ENCODE measurements around the gene MEIKIN. TPM values are rescaled to one million over a fixed set of nuclear protein-coding genes. Genes with fewer than 3 reads are reported as not detected.
"Not testable (repeated sequence)": the region's sequence is repeated elsewhere in the genome, so short reads cannot be mapped to it uniquely, and the experiment has no call there.

MEIKIN gene
- total RNA-seq, 2 experiments from 2014 or later, result not detected

DNA sequence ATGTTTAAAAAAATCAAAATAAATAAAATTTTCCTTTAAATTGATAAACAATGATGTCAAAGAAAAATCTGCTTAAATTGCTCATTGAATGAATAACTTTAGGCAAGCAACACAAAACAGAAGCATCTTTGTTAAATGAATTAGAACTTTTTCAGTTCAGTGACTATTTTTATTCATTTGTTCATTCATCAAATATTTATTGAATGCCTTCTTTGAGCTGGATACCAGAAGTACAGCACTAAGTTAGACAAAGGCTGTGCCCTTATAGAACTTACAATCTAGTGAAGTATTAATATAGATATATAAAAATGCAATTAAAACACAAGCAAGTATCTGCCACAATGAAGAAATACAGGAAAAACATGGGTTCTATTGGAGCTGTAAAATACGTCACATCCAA is 159.4 kb downstream of the MEIKIN start:
- ChIA-PET POLR2A (interaction anchor here (0.6 kb wide), 1 partner anchor 132 kb away, joined by 3 read pairs; no protein-coding TSS in a partner anchor), CTCF (no interaction called here)

DNA sequence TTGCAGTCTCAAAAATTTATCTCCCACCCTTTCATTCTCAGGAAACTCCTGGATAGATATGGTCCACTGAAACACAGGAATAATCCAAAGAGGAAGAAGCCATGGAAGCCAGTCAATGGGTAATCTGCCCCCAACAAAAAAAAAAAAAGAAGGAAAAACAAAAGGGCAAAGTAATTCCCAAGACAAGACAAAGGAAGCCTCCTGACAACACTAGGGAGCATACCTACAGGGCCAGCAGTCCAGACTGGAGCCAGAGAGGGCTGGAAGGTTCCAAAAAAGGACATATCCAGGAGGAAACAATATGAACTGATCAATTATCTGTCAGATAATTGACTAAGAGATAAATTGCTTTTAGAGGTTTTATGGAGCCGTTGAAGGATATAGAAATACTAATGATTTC is 161.6 kb downstream of the MEIKIN start:
- ChIA-PET POLR2A (no interaction called here), CTCF (interaction anchor here (0.6 kb wide), 1 partner anchor 168 kb away, joined by 3 read pairs; no protein-coding TSS in a partner anchor)

DNA sequence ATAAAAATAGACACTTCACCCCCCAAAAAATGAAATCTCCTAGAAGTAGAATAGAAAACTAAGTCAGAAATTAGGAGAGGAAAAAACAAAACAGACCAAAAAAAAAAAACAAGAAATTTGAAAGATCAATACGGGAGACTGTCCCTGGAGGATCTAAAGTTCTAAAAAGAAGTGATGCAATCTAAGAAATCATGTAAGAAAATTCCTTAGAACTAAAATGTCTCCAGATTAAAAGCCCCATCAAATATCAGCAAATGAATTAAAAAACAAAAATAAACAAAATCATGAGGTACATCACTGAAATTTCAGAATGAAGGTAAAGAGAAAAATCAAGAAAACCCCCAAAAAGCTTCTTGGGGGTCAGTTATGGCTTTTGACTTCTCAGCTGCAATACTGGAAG is 162.1 kb downstream of the MEIKIN start:
- POLR2A ChIA-PET, result interaction anchor here (0.7 kb wide), 1 partner anchor 13 kb away, joined by 6 read pairs; no protein-coding TSS in a partner anchor
- CTCF ChIA-PET, result no interaction called here

DNA sequence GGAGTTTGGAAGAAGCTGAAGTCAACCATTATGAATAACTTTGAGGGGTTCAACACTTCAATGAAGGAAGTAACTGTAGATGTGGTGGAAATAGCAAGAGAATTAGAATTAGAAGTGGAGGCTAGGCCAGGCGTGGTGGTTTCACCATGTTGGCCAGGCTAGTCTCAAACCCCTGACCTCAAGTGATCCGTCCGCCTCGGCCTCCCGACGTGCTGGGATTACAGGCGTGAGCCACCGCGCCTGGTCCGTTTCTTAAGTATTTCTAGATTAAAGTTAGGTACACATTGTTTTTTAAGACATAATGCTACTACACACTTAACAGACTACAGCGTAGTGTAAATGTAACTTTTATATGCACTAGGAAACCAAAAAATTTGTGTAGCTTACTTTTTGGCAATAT is 162.7 kb downstream of the MEIKIN start:
- ChIA-PET CTCF (no interaction called here), POLR2A (interaction anchor here (0.7 kb wide), 1 partner anchor 13 kb away, joined by 6 read pairs; no protein-coding TSS in a partner anchor)

DNA sequence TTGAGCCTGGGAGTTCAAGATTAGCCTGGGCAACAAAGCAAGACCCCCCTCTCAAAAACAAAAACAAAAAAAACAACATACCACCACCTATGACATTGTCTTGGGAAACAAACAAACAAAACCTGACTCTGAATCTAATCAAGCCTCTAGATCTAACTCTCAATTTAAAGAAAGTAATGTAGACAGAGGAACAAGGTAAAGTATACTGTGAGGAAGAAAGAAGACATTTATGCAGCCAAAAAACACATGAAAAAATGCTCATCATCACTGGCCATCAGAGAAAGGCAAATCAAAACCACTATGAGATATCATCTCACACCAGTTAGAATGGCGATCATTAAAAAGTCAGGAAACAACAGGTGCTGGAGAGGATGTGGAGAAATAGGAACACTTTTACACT is 167.3 kb downstream of the MEIKIN start:
- CTCF ChIA-PET, POLR2A ChIA-PET: not testable (repeated sequence)

DNA sequence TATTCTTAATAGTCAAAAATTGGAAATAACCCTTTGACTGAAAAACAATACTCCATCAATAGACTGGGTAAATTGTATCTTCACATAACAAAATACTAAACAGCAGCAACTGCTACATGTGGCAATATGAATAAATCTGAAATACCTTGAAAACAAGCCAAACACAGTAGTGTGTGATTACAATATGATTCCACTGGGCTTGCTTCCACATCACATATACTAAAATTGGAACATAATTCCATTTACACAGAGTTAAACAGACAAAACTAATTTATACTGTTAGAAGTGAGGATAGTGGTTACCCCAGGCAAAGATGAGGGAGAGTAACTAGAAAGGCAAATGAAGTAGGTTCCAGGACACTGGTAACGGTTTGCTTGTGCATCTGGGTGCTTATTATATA is 169.0 kb downstream of the MEIKIN start:
- ChIA-PET POLR2A (no interaction called here), CTCF (no interaction called here)

DNA sequence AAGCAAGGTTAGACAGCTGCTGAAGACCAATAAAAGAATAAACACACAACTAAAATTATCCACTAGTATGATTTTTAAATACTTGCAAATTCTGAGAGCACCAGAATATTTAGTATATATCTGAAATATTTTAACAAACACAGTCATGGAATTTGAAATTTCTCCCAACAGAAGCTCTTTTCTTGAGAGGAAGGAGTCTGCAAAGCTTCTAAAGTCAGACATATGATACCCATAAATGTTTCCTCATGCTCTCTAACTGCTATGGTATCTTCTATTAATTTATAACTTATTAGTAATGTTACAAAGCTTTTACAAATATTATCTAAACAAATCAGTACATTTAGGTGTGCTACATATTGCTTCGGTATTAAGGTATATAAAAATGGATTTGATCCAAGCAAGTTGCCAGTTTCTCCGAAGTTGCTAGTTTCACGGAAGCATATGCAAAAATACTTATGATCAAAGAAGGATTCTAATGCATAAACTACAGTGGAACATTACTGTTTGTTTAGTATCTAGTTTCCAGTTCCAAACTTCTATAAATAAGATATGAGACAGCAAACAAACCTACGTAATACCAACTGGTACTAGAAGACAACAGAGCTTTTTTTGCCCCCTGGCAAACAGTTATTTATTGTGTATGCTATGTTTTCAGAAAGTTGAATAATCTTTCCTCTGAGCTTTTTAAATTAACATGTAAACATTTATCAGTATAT is 170.7 kb downstream of the MEIKIN start:
- ChIA-PET POLR2A (no interaction called here), CTCF (no interaction called here)

DNA sequence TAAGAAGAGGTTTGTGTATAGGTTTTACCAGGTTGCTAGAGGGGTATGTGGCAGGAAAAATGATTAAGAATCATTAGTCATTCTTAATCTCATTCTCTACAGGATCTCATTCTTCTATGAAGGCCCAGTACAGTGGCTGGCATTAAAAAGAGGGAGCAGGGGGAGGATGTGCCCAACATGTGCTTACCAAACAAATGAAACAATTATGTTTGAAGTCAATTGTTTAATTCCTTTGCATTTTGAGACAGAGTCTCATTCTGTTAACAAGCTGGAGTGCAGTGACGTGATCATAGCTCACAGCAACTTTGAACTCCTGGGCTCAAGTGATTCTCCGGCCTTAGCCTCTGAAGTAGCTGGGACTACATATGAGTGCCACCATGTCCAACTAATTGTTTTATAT is 171.7 kb downstream of the MEIKIN start:
- ChIA-PET CTCF (no interaction called here), POLR2A (no interaction called here)

DNA sequence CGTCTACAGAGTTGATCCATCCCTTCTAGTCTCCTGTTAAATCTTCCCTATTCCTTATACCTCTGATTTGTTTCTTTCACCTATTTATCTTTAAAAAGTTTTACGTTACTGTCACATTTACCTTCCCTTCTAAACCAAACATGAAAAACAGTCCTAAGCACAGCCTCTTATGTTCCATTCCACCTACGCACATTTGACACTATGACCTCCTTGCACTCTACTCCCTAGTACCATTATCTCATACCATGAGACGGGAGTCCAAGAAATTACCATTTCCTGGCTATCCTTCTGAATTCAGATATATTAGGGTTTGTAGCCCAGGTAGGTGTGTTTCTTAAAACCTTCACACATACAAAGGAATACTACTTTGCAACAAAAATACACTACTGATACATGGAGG is 173.8 kb downstream of the MEIKIN start:
- CTCF ChIA-PET, result no interaction called here
- POLR2A ChIA-PET, result no interaction called here

DNA sequence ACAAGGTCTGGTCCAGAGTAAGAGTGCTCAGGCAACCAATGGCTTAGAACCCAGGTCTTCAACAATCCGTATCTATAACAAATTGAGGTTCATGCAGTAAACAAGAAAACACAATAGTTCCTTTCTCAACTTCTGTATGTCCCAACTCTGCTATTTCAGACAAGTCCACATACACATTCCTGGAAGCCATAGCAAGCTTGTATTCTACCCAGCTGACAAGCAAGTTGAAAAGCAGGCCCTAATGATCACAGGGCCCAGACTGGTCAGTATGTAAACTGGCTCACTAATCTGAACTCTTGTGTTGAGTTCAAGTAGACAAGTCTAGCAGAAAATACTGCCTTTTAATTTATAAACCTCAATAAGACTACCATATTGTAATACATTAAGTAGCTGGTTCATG is 175.5 kb downstream of the MEIKIN start:
- POLR2A ChIA-PET, result no interaction called here
- CTCF ChIA-PET, result no interaction called here

DNA sequence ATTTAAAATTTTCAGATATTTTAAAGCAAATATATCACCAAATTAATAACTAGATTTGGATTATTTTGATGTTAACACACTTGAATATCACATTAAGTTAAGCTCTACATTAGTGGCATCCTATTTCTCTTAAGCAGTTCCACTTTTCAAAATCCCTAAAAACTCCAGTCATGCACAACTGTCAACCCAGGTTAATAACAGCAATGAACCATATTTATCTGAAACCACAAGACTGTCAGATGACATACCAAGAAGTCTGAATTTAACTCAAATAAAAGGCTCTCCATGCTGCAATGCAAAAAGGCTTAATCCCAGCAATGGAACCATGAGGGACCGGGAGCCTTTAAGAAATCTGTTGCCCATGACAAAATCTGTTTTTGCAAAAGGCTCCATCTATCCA is 176.1 kb downstream of the MEIKIN start:
- ChIA-PET CTCF (no interaction called here), POLR2A (no interaction called here)

DNA sequence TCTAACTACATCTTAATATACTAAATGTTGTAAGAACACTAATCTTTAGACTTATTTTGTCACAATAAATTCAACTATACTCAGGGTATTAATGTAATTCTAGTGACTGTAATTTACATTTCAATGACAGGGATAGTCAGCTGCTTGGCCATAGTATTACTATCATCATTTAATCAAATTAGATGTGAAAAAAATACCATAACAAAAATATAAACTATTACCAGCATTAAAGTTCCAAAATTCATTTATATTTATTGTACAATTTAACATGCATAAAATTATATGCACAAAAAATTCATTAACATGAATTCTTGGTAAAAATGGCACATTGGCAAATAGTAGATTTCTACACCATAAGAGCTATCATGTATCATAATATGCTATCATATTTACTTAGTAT is 177.6 kb downstream of the MEIKIN start:
- ChIA-PET POLR2A (no interaction called here), CTCF (no interaction called here)

DNA sequence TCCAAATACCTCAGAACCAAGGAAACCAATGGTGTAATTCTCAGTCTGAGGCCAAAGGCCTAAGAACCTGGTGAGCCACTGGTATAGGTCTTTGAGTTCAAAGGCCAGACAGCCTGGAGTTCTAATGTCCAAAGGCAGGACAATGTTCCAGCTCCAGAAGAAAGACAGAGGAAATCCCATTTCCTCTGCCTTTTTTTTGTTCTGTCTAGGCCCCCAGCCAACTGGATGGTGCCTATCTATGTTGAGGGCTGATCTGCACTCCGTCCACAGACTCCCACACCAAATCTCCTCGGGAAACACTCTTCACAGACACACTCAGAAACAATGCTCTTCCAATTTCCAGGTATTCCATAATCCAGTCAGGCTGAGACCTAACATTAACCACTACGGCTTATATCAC is 178.8 kb downstream of the MEIKIN start:
- CTCF ChIA-PET, result no interaction called here
- POLR2A ChIA-PET, result no interaction called here

DNA sequence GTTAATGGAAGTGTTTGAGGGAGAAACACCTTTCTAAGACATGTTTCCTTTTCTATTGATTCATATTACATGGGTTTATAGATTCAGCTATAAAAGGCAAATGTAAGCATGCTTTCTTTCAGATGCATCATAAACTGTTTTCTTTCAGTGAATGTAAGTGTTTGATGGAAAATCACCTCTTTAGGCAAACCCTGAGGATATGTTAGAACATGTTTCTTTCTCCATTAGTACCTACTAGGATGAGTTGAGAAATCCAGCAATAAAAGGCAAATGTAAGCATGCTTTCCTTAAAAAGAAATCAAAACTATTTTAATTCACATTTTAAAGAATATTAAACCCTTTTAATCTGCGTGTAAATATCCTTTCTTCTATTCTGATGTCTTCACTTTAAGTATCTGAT is 180.2 kb downstream of the MEIKIN start:
- ChIA-PET POLR2A (interaction anchor here (0.7 kb wide), 1 partner anchor 184 kb away, joined by 3 read pairs; no protein-coding TSS in a partner anchor), CTCF (no interaction called here)

DNA sequence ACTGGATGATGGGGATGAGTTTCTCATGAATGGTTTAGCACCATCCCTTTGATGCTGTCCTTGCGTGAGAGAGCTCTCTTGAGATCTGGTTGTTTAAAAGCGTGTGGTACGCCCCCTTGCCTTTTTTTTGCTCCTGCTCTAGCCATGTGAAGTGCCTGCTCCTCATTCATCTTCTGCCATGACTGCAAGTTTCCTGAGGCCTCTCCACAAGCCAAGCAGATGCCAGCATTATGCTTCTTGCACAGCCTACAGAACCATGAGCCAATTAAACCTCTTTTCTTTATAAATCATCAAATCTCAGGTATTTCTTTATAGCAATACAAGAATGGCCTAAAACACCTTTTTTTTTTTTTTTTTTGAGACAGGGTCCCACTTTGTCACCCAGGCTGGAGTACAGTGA is 181.5 kb downstream of the MEIKIN start:
- CTCF ChIA-PET, result interaction anchor here (1.3 kb wide), 1 partner anchor 83 kb away, joined by 3 read pairs; no protein-coding TSS in a partner anchor
- POLR2A ChIA-PET, result no interaction called here

DNA sequence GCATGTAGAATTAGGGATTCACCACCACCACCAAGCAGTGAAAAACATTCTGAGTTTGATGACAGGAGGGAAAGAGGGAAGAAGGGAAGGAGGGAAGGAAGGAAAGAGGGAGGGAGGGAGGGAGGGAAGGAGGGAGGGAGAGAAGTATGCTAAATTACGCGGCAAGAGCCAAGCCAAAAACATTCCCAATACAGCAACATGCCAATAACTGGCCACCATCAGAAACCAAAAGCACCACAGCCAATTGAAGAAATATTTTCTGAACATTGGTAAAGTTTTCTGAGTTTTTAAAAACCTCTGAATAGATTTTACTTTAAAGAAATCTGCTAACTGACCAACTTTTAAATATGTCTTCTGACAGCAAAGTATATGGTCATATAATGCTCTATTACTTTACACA is 184.7 kb downstream of the MEIKIN start:
- CTCF ChIA-PET, result no interaction called here
- POLR2A ChIA-PET, result no interaction called here

DNA sequence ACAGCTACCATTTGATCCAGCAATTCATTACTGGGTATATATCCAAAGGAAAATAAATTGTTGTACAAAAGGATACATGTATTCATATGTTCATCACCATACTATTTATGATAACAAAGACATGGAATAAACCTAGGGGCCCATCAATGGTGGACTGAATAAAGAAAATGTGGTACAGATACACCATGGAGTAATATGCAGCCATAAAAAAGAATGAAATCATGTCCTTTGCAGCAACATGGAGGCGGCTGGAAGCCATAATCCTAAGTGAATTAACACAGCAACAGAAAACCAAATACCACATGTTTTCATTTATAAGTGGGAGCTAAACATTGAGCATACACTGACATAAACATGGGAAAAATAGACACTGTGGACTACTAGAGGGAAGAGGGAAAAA is 185.8 kb downstream of the MEIKIN start:
- CTCF ChIA-PET, result no interaction called here
- POLR2A ChIA-PET, result no interaction called here

DNA sequence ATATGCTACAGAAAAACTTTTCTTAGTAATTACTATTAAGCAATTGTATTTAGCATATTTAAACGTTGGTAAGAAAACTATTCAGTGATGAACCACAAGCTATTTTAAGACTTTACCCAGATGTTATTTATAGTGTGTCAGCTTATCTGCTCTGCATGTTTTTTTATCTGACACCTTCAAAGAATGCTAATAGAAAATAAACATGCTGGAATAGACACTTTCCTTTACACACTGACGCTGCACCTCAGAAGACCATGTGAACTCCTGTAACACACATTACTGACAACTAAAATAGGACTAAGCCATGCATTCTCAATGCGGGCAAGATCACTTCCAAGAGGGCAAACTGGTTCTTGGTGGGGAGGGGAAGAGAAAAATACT is 187.0 kb downstream of the MEIKIN start:
- ChIA-PET CTCF (no interaction called here), POLR2A (no interaction called here)

DNA sequence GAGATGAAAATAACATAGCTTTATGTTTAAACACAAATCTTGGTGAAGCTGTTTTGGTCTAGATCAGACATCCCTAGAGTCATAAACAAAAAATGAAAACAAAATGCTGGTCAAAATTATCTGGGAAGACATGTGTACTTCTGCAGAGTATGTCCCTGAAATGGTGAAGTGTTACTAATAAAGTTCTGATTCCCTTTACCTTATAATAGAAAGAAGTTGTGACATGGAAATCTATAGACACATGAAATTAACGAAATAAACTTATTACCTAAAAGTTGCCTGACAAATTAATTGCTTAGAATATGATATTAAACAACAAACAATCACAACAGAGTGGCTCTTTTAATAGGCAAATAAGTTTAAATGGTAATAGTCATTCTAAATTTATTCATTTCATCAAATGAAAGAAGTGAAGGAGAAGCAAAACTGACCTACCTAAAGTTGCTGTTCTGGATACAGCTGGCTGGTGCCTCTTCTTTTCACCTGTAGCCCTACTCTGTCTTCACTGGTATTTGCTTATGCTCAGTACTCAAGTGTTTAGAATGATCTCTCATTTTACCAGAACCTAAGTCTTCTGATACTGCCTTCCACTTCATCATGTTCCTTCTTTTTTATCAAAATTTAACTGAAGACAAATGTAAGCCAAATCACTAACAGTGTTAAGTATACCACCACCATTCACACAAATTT is 187.5 kb downstream of the MEIKIN start:
- ChIA-PET POLR2A (no interaction called here), CTCF (no interaction called here)

All from activated CD8-positive, alpha-beta memory T cell treated with anti-CD3 and anti-CD28 coated beads for 36 hours (primary cell).